GM12878 (cell line): ENCODE data around the gene MSI2. TPM values are rescaled to one million over a fixed set of nuclear protein-coding genes. Genes with fewer than 3 reads are reported as not detected.

Experiments used
- ATAC-seq: fragments of 200-7000 bp; cut with Tn5 transposase; 3 replicates; pipeline ENCODE4 v1.9.1; 2020; ENCODE audit warnings: mild to moderate bottlenecking, moderate library complexity
- BruUV-seq: library from RNA; stranded (reverse); fragments of 400-500 nt; replicated peaks from 2 replicates; lab custom pipeline; 2021; lab: Mats Ljungman, UMichigan
- CTCF ChIA-PET: fragments of 300-600 bp; sonication (Branson Sonifier 250); formaldehyde crosslinking; extraction: SDS; loops from one replicate; lab custom pipeline; 2021; ENCODE audit warnings: inconsistent platforms; lab: Yijun Ruan, JAX
- POLR2A ChIA-PET: fragments of 350-600 bp; formaldehyde crosslinking; extraction: SDS; loops from one replicate; lab custom pipeline; 2021; ENCODE audit warnings: inconsistent platforms; lab: Charles Lee
- RAD21 ChIA-PET: fragments of 300-600 bp; sonication (Branson Sonifier 250); formaldehyde crosslinking; loops from one replicate; lab custom pipeline; 2023; ENCODE audit warnings: antibody characterized with exemption; ENCODE audit not compliant: unreplicated experiment; lab: Charles Lee
- SMC1A ChIA-PET: fragments of 300-600 bp; sonication (Branson Sonifier 250); formaldehyde crosslinking; loops from one replicate; lab custom pipeline; 2023; ENCODE audit not compliant: unreplicated experiment, uncharacterized antibody; lab: Charles Lee
- DNase-seq: peaks from one replicate; pipeline ENCODE4 v3.0.0-alpha.2; 2011; ENCODE audit warnings: low read depth, low spot score
- FAIRE-seq: peaks from 3 replicates; lab custom pipeline; 2011; peaks lifted over from hg19 to GRCh38; lab: Jason Lieb, UNC
- H2AFZ ChIP-seq: 2 replicates; pipeline ENCODE4 v1.6.0; 2011; ENCODE audit warnings: low read depth, low read length, control low read depth; ENCODE audit not compliant: control insufficient read depth
- H3K27ac ChIP-seq: 2 replicates; pipeline ENCODE4 v1.5.1; 2011; ENCODE audit warnings: control low read depth; ENCODE audit not compliant: control insufficient read depth, insufficient read depth
- H3K27me3 ChIP-seq, 2 experiments: replicated peaks in 1 of 2; 2 replicates each; pipeline versions ENCODE4 v1.6.0 to v1.6.1; 2011; ENCODE audit warnings: low read length in 1 of 2; ENCODE audit not compliant: control insufficient read depth in 2 of 2, insufficient read depth in 2 of 2
- H3K36me3 ChIP-seq, 2 experiments: 2 replicates each; pipeline ENCODE4 v1.5.1; 2011; ENCODE audit warnings: low read length in 1 of 2; ENCODE audit not compliant: control insufficient read depth in 2 of 2, insufficient read depth in 2 of 2
- H3K4me1 ChIP-seq: 2 replicates; pipeline ENCODE4 v1.6.1; 2011; ENCODE audit warnings: mild to moderate bottlenecking, low read length, moderate library complexity, mixed read lengths; ENCODE audit not compliant: control insufficient read depth, insufficient read depth
- H3K4me2 ChIP-seq: 2 replicates; pipeline ENCODE4 v1.6.0; 2011; ENCODE audit warnings: control low read depth; ENCODE audit not compliant: control insufficient read depth, insufficient read depth
- H3K4me3 ChIP-seq: fragments of 200-600 bp; sonication (generic); 2 replicates; pipeline ENCODE4 v1.5.1; 2016
- H3K79me2 ChIP-seq: 2 replicates; pipeline ENCODE4 v1.6.0; 2011; ENCODE audit warnings: low read length; ENCODE audit not compliant: control insufficient read depth, insufficient read depth
- H3K9ac ChIP-seq: 2 replicates; pipeline ENCODE4 v1.8.0; 2011; ENCODE audit warnings: low read length, control low read depth, mixed read lengths; ENCODE audit not compliant: control insufficient read depth, insufficient read depth
- H3K9me3 ChIP-seq: replicated peaks from 3 replicates; pipeline ENCODE4 v1.5.1; 2011; ENCODE audit warnings: mild to moderate bottlenecking, low read length; ENCODE audit not compliant: control insufficient read depth, insufficient read depth
- H4K20me1 ChIP-seq: 2 replicates; pipeline ENCODE4 v1.6.0; 2011; ENCODE audit not compliant: control insufficient read depth, insufficient read depth
- BHLHE40 ChIP-seq, 2 experiments: fragments of 450-650 bp in 1 of 2; IDR thresholded peaks; 2 replicates each; pipeline ENCODE4 v1.6.1; 2011 to 2017; ENCODE audit warnings: low read depth in 2 of 2, borderline replicate concordance in 1 of 2, improper control_type of control experiment in 1 of 2, low read length in 1 of 2, mild to moderate bottlenecking in 1 of 2
- CBX3 ChIP-seq: fragments of 200-600 bp; sonication (generic); IDR thresholded peaks from 2 replicates; pipeline ENCODE4 v1.6.1; 2016; ENCODE audit warnings: low read depth, borderline replicate concordance
- FOS ChIP-seq: IDR thresholded peaks from 3 replicates; pipeline ENCODE4 v1.6.1; 2011; ENCODE audit warnings: borderline replicate concordance; ENCODE audit not compliant: insufficient read length; ENCODE audit errors: extremely low read depth
- NR2F1 ChIP-seq: fragments of 450-650 bp; conservative IDR thresholded peaks from 2 replicates; pipeline ENCODE4 v1.6.1; 2017; ENCODE audit warnings: mild to moderate bottlenecking
- RB1 ChIP-seq: fragments of 450-650 bp; formaldehyde crosslinking; IDR thresholded peaks from 2 replicates; pipeline ENCODE4 v1.6.1; 2017; ENCODE audit warnings: mild to moderate bottlenecking, borderline replicate concordance
- WGBS: methylation state at CpG from one replicate; pipeline ENCODE4 v1.1.6; 2016; ENCODE audit warnings: low lambda C conversion rate; ENCODE audit not compliant: insufficient replicate concordance, insufficient coverage; ENCODE audit errors: missing lambda C conversion rate; 5-methylcytosine and 5-hydroxymethylcytosine counted together
- in situ Hi-C: fragments of 300-500 bp; cut with MboI; formaldehyde crosslinking; loops from 9 replicates; pipeline ENCODE4 v1.14.3; 2018; ENCODE audit warnings: mixed read lengths
- intact Hi-C: fragments of 100-400 bp; cut with micrococcal nuclease; formaldehyde crosslinking; loops from one replicate; pipeline ENCODE4 v1.14.2; 2022; ENCODE audit not compliant: unreplicated experiment
- polyA plus RNA-seq, 11 experiments: library from polyadenylated mRNA; depleted of rRNA in 4 of 11; unstranded in 6 of 11; stranded (reverse) in 5 of 11; fragments of >200 nt; fragmentation: Nextera tagmentation in 4 of 11; fragmentation: Illumina TruSeq in 1 of 11; extraction: Ambion mirVana in 4 of 11; extraction: Trizol in 1 of 11; gene quantifications; 1 replicate in 1 of 11; 2 replicates in 10 of 11; pipeline versions ENCODE4 v1.2.1 to v1.2.3, GENCODE V29; 2011 to 2016; ENCODE audit warnings: inconsistent platforms in 2 of 11, missing spikeins in 2 of 11, low read depth in 1 of 11
- total RNA-seq, 4 experiments: library from RNA; depleted of rRNA in 3 of 4; stranded (reverse); fragments of >200 nt in 3 of 4; fragmentation: Illumina TruSeq in 1 of 4; extraction: Trizol in 1 of 4; gene quantifications; 2 replicates each; pipeline versions ENCODE4 v1.2.1 to v1.2.3, GENCODE V29; 2013 to 2021
- TF ChIP-seq, protein P1 (sequence below): fragments of 150-350 bp; IDR thresholded peaks from 2 replicates; pipeline ENCODE4 v1.6.1; 2016; ENCODE audit warnings: low read depth, low read length
- TF ChIP-seq, protein P2 (sequence below): fragments of 450-650 bp; IDR thresholded peaks from 2 replicates; pipeline ENCODE4 v1.6.1; 2018; ENCODE audit warnings: mild to moderate bottlenecking, low read depth, moderate library complexity; ENCODE audit not compliant: partially characterized antibody
- TF ChIP-seq, protein P3 (sequence below): IDR thresholded peaks from 2 replicates; pipeline ENCODE4 v1.6.1; 2012; ENCODE audit warnings: improper control_type of control experiment, low read depth, low read length; ENCODE audit not compliant: insufficient replicate concordance

MSI2 gene
- total and polyA plus RNA-seq, 10 of the 15 experiments (the other 5 are each of a cell fraction or from before 2014, with no cell fraction given) = 6.1 to 76.1 (median 42.0) TPM

DNA sequence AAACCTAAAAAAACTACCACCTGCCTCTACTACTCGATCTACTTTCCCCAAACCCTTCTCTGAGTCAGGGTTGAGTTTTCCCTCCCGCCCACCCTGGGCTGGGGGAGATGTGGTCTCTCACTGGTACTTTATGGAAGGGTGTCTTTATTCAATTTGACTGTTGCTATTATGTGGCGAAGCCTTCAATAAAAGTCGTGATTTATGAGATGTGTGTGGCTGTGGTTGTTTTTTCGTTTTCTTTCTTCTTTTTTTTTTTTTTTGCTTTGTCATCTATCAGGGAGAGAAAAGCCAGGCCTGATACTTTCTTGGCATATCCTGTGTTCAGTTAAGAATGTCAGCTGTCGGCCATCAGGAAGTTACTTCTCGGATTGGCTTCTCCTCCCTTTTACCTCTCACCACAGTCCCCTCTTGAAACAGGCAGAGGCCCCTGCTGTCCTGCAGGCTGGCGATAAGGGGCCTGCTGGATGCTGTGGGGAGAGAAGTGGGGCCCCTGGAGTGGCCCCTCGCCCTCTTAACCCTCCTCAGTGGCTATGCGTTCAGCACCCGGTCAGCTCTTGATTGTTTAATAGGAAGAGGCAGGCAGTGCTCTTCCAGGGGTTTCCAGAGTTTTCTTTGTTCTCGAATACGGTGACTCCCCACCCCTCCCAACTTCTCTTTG is 123.0 kb downstream of the MSI2 start (continued):
- TF ChIP-seq, protein P1, sequence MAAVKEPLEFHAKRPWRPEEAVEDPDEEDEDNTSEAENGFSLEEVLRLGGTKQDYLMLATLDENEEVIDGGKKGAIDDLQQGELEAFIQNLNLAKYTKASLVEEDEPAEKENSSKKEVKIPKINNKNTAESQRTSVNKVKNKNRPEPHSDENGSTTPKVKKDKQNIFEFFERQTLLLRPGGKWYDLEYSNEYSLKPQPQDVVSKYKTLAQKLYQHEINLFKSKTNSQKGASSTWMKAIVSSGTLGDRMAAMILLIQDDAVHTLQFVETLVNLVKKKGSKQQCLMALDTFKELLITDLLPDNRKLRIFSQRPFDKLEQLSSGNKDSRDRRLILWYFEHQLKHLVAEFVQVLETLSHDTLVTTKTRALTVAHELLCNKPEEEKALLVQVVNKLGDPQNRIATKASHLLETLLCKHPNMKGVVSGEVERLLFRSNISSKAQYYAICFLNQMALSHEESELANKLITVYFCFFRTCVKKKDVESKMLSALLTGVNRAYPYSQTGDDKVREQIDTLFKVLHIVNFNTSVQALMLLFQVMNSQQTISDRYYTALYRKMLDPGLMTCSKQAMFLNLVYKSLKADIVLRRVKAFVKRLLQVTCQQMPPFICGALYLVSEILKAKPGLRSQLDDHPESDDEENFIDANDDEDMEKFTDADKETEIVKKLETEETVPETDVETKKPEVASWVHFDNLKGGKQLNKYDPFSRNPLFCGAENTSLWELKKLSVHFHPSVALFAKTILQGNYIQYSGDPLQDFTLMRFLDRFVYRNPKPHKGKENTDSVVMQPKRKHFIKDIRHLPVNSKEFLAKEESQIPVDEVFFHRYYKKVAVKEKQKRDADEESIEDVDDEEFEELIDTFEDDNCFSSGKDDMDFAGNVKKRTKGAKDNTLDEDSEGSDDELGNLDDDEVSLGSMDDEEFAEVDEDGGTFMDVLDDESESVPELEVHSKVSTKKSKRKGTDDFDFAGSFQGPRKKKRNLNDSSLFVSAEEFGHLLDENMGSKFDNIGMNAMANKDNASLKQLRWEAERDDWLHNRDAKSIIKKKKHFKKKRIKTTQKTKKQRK = no peak

DNA sequence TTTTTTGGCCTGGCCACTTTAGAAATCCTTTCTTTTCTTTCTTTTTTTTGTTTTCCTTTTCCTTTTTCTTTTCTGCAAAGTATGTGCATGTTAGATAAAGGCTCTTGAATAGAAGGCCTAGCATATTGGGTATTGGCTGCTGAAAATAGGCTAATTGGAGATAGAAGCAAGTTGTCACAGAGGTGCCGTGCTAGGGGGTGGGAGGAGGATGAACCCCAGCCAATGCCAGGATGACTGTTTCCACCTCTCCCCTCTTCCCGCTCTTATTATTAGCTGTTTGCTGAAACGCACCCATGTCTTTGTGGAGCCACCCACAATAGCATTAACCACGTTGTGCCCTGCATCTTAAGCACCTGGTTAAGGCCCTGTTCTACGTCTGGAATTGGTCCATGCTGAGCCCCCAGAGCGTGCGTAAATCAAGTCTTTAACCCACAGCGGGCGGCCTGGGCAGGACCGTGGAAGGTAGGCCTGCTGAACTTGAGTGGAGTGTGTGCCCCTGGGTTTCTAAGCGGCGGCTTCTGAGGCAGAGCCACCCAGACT is 123.6 kb downstream of the MSI2 start:
- no peak overlapping the region for H3K27ac ChIP-seq
- no peak overlapping the region for H3K4me3 ChIP-seq
- POLR2A ChIA-PET = no interaction called here
- no peaks in the 10 kb centered on the region for H3K27me3 ChIP-seq
- no peak overlapping the region for H3K4me2 ChIP-seq
- FAIRE-seq = no peak
- RAD21 ChIA-PET = interaction anchor here (1.6 kb wide), 1 partner anchor 22 kb away, joined by 3 read pairs; no protein-coding TSS in a partner anchor
- H3K4me1 ChIP-seq = no peaks in the 10 kb centered on the region
- CTCF ChIA-PET = no interaction called here
- no TSS peak for BruUV-seq
- SMC1A ChIA-PET = interaction anchor here (1.2 kb wide), 1 partner anchor 29 kb away, joined by 4 read pairs; no protein-coding TSS in a partner anchor
- H3K9me3 ChIP-seq = no peaks in the 10 kb centered on the region; the same call in 2 of the 3 replicates
- 0 out of 2 replicates have a peak, but pooled peaks cover 2% of the 10 kb centered on the region for H3K79me2 ChIP-seq
- no peak overlapping the region for H3K9ac ChIP-seq
- in situ Hi-C loops (no loop called here), intact Hi-C loops (no loop called here)
- no peak overlapping the region for H2AFZ ChIP-seq
- no peak for ATAC-seq
- no peak for DNase-seq
- 81% methylated on average over 12 of the region's 12 CpGs for WGBS
- H3K36me3 ChIP-seq = peaks cover 1 to 2% of the 10 kb centered on the region in 2 experiments; a peak in 2 of 4 replicates
- no peaks in the 10 kb centered on the region for H4K20me1 ChIP-seq
- TF ChIP-seq NR2F1 (no peak), RB1 (no peak), CBX3 (no peak), FOS (no peak), BHLHE40 (IDR thresholded peaks at IDR 0.05; ENCODE audit: borderline replicate concordance in 1 of 2, low read depth in 2 of 2, low read length in 1 of 2) (no peak)
- TF ChIP-seq, protein P2, sequence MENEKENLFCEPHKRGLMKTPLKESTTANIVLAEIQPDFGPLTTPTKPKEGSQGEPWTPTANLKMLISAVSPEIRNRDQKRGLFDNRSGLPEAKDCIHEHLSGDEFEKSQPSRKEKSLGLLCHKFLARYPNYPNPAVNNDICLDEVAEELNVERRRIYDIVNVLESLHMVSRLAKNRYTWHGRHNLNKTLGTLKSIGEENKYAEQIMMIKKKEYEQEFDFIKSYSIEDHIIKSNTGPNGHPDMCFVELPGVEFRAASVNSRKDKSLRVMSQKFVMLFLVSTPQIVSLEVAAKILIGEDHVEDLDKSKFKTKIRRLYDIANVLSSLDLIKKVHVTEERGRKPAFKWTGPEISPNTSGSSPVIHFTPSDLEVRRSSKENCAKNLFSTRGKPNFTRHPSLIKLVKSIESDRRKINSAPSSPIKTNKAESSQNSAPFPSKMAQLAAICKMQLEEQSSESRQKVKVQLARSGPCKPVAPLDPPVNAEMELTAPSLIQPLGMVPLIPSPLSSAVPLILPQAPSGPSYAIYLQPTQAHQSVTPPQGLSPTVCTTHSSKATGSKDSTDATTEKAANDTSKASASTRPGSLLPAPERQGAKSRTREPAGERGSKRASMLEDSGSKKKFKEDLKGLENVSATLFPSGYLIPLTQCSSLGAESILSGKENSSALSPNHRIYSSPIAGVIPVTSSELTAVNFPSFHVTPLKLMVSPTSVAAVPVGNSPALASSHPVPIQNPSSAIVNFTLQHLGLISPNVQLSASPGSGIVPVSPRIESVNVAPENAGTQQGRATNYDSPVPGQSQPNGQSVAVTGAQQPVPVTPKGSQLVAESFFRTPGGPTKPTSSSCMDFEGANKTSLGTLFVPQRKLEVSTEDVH = no peak
- TF ChIP-seq, protein P3, sequence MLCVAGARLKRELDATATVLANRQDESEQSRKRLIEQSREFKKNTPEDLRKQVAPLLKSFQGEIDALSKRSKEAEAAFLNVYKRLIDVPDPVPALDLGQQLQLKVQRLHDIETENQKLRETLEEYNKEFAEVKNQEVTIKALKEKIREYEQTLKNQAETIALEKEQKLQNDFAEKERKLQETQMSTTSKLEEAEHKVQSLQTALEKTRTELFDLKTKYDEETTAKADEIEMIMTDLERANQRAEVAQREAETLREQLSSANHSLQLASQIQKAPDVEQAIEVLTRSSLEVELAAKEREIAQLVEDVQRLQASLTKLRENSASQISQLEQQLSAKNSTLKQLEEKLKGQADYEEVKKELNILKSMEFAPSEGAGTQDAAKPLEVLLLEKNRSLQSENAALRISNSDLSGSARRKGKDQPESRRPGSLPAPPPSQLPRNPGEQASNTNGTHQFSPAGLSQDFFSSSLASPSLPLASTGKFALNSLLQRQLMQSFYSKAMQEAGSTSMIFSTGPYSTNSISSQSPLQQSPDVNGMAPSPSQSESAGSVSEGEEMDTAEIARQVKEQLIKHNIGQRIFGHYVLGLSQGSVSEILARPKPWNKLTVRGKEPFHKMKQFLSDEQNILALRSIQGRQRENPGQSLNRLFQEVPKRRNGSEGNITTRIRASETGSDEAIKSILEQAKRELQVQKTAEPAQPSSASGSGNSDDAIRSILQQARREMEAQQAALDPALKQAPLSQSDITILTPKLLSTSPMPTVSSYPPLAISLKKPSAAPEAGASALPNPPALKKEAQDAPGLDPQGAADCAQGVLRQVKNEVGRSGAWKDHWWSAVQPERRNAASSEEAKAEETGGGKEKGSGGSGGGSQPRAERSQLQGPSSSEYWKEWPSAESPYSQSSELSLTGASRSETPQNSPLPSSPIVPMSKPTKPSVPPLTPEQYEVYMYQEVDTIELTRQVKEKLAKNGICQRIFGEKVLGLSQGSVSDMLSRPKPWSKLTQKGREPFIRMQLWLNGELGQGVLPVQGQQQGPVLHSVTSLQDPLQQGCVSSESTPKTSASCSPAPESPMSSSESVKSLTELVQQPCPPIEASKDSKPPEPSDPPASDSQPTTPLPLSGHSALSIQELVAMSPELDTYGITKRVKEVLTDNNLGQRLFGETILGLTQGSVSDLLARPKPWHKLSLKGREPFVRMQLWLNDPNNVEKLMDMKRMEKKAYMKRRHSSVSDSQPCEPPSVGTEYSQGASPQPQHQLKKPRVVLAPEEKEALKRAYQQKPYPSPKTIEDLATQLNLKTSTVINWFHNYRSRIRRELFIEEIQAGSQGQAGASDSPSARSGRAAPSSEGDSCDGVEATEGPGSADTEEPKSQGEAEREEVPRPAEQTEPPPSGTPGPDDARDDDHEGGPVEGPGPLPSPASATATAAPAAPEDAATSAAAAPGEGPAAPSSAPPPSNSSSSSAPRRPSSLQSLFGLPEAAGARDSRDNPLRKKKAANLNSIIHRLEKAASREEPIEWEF = no peak
